GM12878 (cell line): ENCODE results near the gene NTN3. TPM values are rescaled to one million over a fixed set of nuclear protein-coding genes. Genes with fewer than 3 reads are reported as not detected.

Source experiments
- IKZF2 ChIP-seq, 2 experiments: fragments of 450-650 bp; IDR thresholded peaks; 2 replicates each; pipeline ENCODE4 v1.6.1; 2017; ENCODE audit warnings: mild to moderate bottlenecking in 2 of 2, moderate library complexity in 2 of 2
- POLR2AphosphoS5 ChIP-seq: IDR thresholded peaks from 2 replicates; pipeline ENCODE4 v1.6.1; 2011; ENCODE audit warnings: mild to moderate bottlenecking, low read length, inconsistent platforms
- TAF1 ChIP-seq: IDR thresholded peaks from 2 replicates; pipeline ENCODE4 v1.6.1; 2011; ENCODE audit warnings: mild to moderate bottlenecking, low read depth, low read length, borderline replicate concordance
- microRNA-seq: library from miRNA; unstranded; fragments of <30 nt; microRNA quantifications from one replicate; pipeline ENCODE4, GENCODE V29; 2018
- polyA plus RNA-seq, 11 experiments: library from polyadenylated mRNA; depleted of rRNA in 4 of 11; unstranded in 6 of 11; stranded (reverse) in 5 of 11; fragments of >200 nt; fragmentation: Nextera tagmentation in 4 of 11; fragmentation: Illumina TruSeq in 1 of 11; extraction: Ambion mirVana in 4 of 11; extraction: Trizol in 1 of 11; gene quantifications; 1 replicate in 1 of 11; 2 replicates in 10 of 11; pipeline versions ENCODE4 v1.2.1 to v1.2.3, GENCODE V29; 2011 to 2016; ENCODE audit warnings: inconsistent platforms in 2 of 11, missing spikeins in 2 of 11, low read depth in 1 of 11
- small RNA-seq: library from RNA; depleted of rRNA; stranded (forward); fragments of <200 nt; gene quantifications from one replicate; pipeline ENCODE3, GENCODE V24; 2014
- total RNA-seq, 4 experiments: library from RNA; depleted of rRNA in 3 of 4; stranded (reverse); fragments of >200 nt in 3 of 4; fragmentation: Illumina TruSeq in 1 of 4; extraction: Trizol in 1 of 4; gene quantifications; 2 replicates each; pipeline versions ENCODE4 v1.2.1 to v1.2.3, GENCODE V29; 2013 to 2021

NTN3 gene
- total and polyA plus RNA-seq, 10 of the 15 experiments (the other 5 are each of a cell fraction or from before 2014, with no cell fraction given), result 0.04 TPM; not detected in 9

DNA sequence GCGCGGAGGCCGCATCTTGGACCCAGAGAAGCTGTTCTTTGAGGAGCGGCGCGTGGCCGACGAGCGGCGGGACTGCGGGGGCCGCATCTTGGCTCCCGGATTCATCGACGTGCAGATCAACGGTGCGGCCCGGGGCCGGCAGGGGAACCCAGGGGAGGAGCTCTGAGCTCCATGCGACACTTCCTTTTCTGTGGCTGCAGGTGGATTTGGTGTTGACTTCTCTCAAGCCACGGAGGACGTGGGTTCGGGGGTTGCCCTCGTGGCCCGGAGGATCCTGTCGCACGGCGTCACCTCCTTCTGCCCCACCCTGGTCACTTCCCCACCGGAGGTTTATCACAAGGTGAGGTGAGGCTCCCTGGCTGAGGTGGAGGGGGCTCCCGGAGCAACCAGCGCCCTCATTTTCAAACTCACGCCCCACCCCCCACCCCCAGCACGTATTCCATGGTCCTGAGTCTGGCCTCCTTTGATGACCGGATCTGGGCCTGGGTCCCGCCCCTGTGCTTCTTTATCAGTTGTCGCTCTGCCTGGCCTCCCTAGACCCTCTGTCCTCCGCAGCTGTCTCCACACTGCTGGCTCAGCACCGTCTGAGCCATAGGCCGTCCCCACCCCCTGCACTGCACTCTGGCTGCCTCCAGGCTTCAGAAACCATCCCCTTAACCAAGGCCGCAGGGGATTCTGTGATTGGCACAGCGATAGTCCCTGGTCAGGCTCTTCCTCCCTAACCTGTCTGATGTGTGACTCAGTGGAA, 49.9 kb downstream of the NTN3 start (continued):
- 0 out of 2 replicates have a peak, but pooled peaks have one; percentile 27 for TF ChIP-seq TAF1
- TF ChIP-seq IKZF2 (IDR thresholded peaks at IDR 0.05), result no peak
- TF ChIP-seq POLR2AphosphoS5, result peak; percentile 0; the same call in 1 of the 2 replicates

Small RNAs within 50 kb of the gene (microRNA-seq; reads per million reads assigned to microRNA genes)
- gene MIR6767 (0.94 reads per million), gene MIR6768 (not detected)

Small RNAs within 50 kb of the gene (small RNA-seq; reads per million reads assigned to genes)
- gene AC093525.1, result not detected
- gene MIR6768, result 0.27 reads per million

Other genes starting within 250 kb of the NTN3 start
Only the 7 nearest of the 14 such genes appear.
- 44.1 and 50.3 TPM in 2 replicates for gene CCNF, start 41.9 kb upstream of the NTN3 start, total RNA-seq (2014; rRNA removed)
- gene CCNF, start 41.9 kb upstream of the NTN3 start, total RNA-seq (2014; rRNA removed; fragmentation: Illumina TruSeq; extraction: Trizol), result 23.5 and 27.1 TPM in 2 replicates
- 48.9 and 54.2 TPM in 2 replicates for gene CCNF, start 41.9 kb upstream of the NTN3 start, total RNA-seq (2021)
- 9.1 and 16.3 TPM in 2 replicates for gene CCNF, start 41.9 kb upstream of the NTN3 start, polyA plus RNA-seq (2011; rRNA removed)
- gene CCNF, start 41.9 kb upstream of the NTN3 start, polyA plus RNA-seq (2014; fragmentation: Illumina TruSeq; extraction: Trizol), result 11.1 and 18.7 TPM in 2 replicates
- 1 to 10 TPM; 4.0 to 4.7 TPM for gene CCNF, start 41.9 kb upstream of the NTN3 start, polyA plus RNA-seq (2014; fragmentation: Nextera tagmentation; extraction: Ambion mirVana)
- 27.8 and 30.8 TPM in 2 replicates for gene CCNF, start 41.9 kb upstream of the NTN3 start, polyA plus RNA-seq (2014; rRNA removed)
- 10 to 100 TPM; 59.1 to 63.2 TPM for gene CCNF, start 41.9 kb upstream of the NTN3 start, polyA plus RNA-seq (2016; fragmentation: Nextera tagmentation; extraction: Ambion mirVana)
- 38.0 and 38.9 TPM in 2 replicates for gene TEDC2, start 11.2 kb upstream of the NTN3 start, total RNA-seq (2014; rRNA removed)
- gene TEDC2, start 11.2 kb upstream of the NTN3 start, total RNA-seq (2014; rRNA removed; fragmentation: Illumina TruSeq; extraction: Trizol), result 9.2 and 10.4 TPM in 2 replicates
- 24.9 and 30.8 TPM in 2 replicates for gene TEDC2, start 11.2 kb upstream of the NTN3 start, total RNA-seq (2021)
- 2.9 and 6.7 TPM in 2 replicates for gene TEDC2, start 11.2 kb upstream of the NTN3 start, polyA plus RNA-seq (2011; rRNA removed)
- gene TEDC2, start 11.2 kb upstream of the NTN3 start, polyA plus RNA-seq (2014; fragmentation: Illumina TruSeq; extraction: Trizol), result 2.9 and 7.4 TPM in 2 replicates
- 1 to 10 TPM in 1 of 2 experiments, under 1 TPM in 1; 0.23 to 2.5 TPM for gene TEDC2, start 11.2 kb upstream of the NTN3 start, polyA plus RNA-seq (2014; fragmentation: Nextera tagmentation; extraction: Ambion mirVana)
- 27.8 and 35.3 TPM in 2 replicates for gene TEDC2, start 11.2 kb upstream of the NTN3 start, polyA plus RNA-seq (2014; rRNA removed)
- 10 to 100 TPM; 40.4 to 47.9 TPM for gene TEDC2, start 11.2 kb upstream of the NTN3 start, polyA plus RNA-seq (2016; fragmentation: Nextera tagmentation; extraction: Ambion mirVana)
- 5.6 and 6.6 TPM in 2 replicates for gene TBC1D24, start 3.8 kb downstream of the NTN3 start, total RNA-seq (2014; rRNA removed)
- 3.3 and 3.5 TPM in 2 replicates for gene TBC1D24, start 3.8 kb downstream of the NTN3 start, total RNA-seq (2014; rRNA removed; fragmentation: Illumina TruSeq; extraction: Trizol)
- 7.9 and 9.6 TPM in 2 replicates for gene TBC1D24, start 3.8 kb downstream of the NTN3 start, total RNA-seq (2021)
- 3.4 and 4.3 TPM in 2 replicates for gene TBC1D24, start 3.8 kb downstream of the NTN3 start, polyA plus RNA-seq (2011; rRNA removed)
- 2.6 and 2.7 TPM in 2 replicates for gene TBC1D24, start 3.8 kb downstream of the NTN3 start, polyA plus RNA-seq (2014; fragmentation: Illumina TruSeq; extraction: Trizol)
- gene TBC1D24, start 3.8 kb downstream of the NTN3 start, polyA plus RNA-seq (2014; fragmentation: Nextera tagmentation; extraction: Ambion mirVana), result 1 to 10 TPM; 1.1 to 1.5 TPM
- gene TBC1D24, start 3.8 kb downstream of the NTN3 start, polyA plus RNA-seq (2014; rRNA removed), result 5.7 and 6.9 TPM in 2 replicates
- gene TBC1D24, start 3.8 kb downstream of the NTN3 start, polyA plus RNA-seq (2016; fragmentation: Nextera tagmentation; extraction: Ambion mirVana), result 1 to 10 TPM; 4.6 to 5.8 TPM
- gene ATP6V0C, start 42.7 kb downstream of the NTN3 start, total RNA-seq (2014; rRNA removed), result 14.0 and 19.1 TPM in 2 replicates
- 8.2 and 10.4 TPM in 2 replicates for gene ATP6V0C, start 42.7 kb downstream of the NTN3 start, total RNA-seq (2014; rRNA removed; fragmentation: Illumina TruSeq; extraction: Trizol)
- 127 and 135 TPM in 2 replicates for gene ATP6V0C, start 42.7 kb downstream of the NTN3 start, total RNA-seq (2021)
- 1.5 and 5.9 TPM in 2 replicates for gene ATP6V0C, start 42.7 kb downstream of the NTN3 start, polyA plus RNA-seq (2011; rRNA removed)
- 8.7 and 17.6 TPM in 2 replicates for gene ATP6V0C, start 42.7 kb downstream of the NTN3 start, polyA plus RNA-seq (2014; fragmentation: Illumina TruSeq; extraction: Trizol)
- gene ATP6V0C, start 42.7 kb downstream of the NTN3 start, polyA plus RNA-seq (2014; fragmentation: Nextera tagmentation; extraction: Ambion mirVana), result 10 to 100 TPM in 1 of 2 experiments, 1 to 10 TPM in 1; 2.4 to 16.5 TPM
- gene ATP6V0C, start 42.7 kb downstream of the NTN3 start, polyA plus RNA-seq (2014; rRNA removed), result 32.2 and 53.4 TPM in 2 replicates
- 100 to 1,000 TPM; 107 to 115 TPM for gene ATP6V0C, start 42.7 kb downstream of the NTN3 start, polyA plus RNA-seq (2016; fragmentation: Nextera tagmentation; extraction: Ambion mirVana)
- gene AMDHD2, start 49.1 kb downstream of the NTN3 start, total RNA-seq (2014; rRNA removed), result 26.3 and 32.2 TPM in 2 replicates
- gene AMDHD2, start 49.1 kb downstream of the NTN3 start, total RNA-seq (2014; rRNA removed; fragmentation: Illumina TruSeq; extraction: Trizol), result 8.0 and 8.9 TPM in 2 replicates
- 35.1 and 41.8 TPM in 2 replicates for gene AMDHD2, start 49.1 kb downstream of the NTN3 start, total RNA-seq (2021)
- 3.0 and 5.2 TPM in 2 replicates for gene AMDHD2, start 49.1 kb downstream of the NTN3 start, polyA plus RNA-seq (2011; rRNA removed)
- gene AMDHD2, start 49.1 kb downstream of the NTN3 start, polyA plus RNA-seq (2014; fragmentation: Illumina TruSeq; extraction: Trizol), result 0.76 and 3.9 TPM in 2 replicates
- gene AMDHD2, start 49.1 kb downstream of the NTN3 start, polyA plus RNA-seq (2014; fragmentation: Nextera tagmentation; extraction: Ambion mirVana), result under 1 TPM in 1 of 2 experiments, not detected in 1; 0.60 TPM
- 35.6 and 38.4 TPM in 2 replicates for gene AMDHD2, start 49.1 kb downstream of the NTN3 start, polyA plus RNA-seq (2014; rRNA removed)
- 10 to 100 TPM; 24.3 to 29.4 TPM for gene AMDHD2, start 49.1 kb downstream of the NTN3 start, polyA plus RNA-seq (2016; fragmentation: Nextera tagmentation; extraction: Ambion mirVana)
- not detected in 2 replicates for gene CEMP1, start 60.1 kb downstream of the NTN3 start, total RNA-seq (2014; rRNA removed)
- gene CEMP1, start 60.1 kb downstream of the NTN3 start, total RNA-seq (2014; rRNA removed; fragmentation: Illumina TruSeq; extraction: Trizol), result not detected in 2 replicates
- gene CEMP1, start 60.1 kb downstream of the NTN3 start, total RNA-seq (2021), result 0.15 TPM in 1 of 2 replicates, not detected in the other
- gene CEMP1, start 60.1 kb downstream of the NTN3 start, polyA plus RNA-seq (2011; rRNA removed), result 0.05 TPM in 1 of 2 replicates, not detected in the other
- not detected in 2 replicates for gene CEMP1, start 60.1 kb downstream of the NTN3 start, polyA plus RNA-seq (2014; fragmentation: Illumina TruSeq; extraction: Trizol)
- gene CEMP1, start 60.1 kb downstream of the NTN3 start, polyA plus RNA-seq (2014; fragmentation: Nextera tagmentation; extraction: Ambion mirVana), result 1 to 10 TPM in 1 of 2 experiments, not detected in 1; 1.5 TPM
- gene CEMP1, start 60.1 kb downstream of the NTN3 start, polyA plus RNA-seq (2014; rRNA removed), result not detected in 2 replicates
- gene CEMP1, start 60.1 kb downstream of the NTN3 start, polyA plus RNA-seq (2016; fragmentation: Nextera tagmentation; extraction: Ambion mirVana), result 1 to 10 TPM; 3.9 to 8.2 TPM
- gene PDPK1, start 66.7 kb downstream of the NTN3 start, total RNA-seq (2014; rRNA removed), result 18.2 and 22.7 TPM in 2 replicates
- 15.8 and 18.0 TPM in 2 replicates for gene PDPK1, start 66.7 kb downstream of the NTN3 start, total RNA-seq (2014; rRNA removed; fragmentation: Illumina TruSeq; extraction: Trizol)
- gene PDPK1, start 66.7 kb downstream of the NTN3 start, total RNA-seq (2021), result 35.7 and 39.0 TPM in 2 replicates
- 40.1 and 41.3 TPM in 2 replicates for gene PDPK1, start 66.7 kb downstream of the NTN3 start, polyA plus RNA-seq (2011; rRNA removed)
- gene PDPK1, start 66.7 kb downstream of the NTN3 start, polyA plus RNA-seq (2014; fragmentation: Illumina TruSeq; extraction: Trizol), result 31.6 and 38.5 TPM in 2 replicates
- gene PDPK1, start 66.7 kb downstream of the NTN3 start, polyA plus RNA-seq (2014; fragmentation: Nextera tagmentation; extraction: Ambion mirVana), result 1 to 10 TPM; 3.9 to 5.2 TPM
- gene PDPK1, start 66.7 kb downstream of the NTN3 start, polyA plus RNA-seq (2014; rRNA removed), result 24.7 and 25.5 TPM in 2 replicates
- 10 to 100 TPM; 26.3 to 30.8 TPM for gene PDPK1, start 66.7 kb downstream of the NTN3 start, polyA plus RNA-seq (2016; fragmentation: Nextera tagmentation; extraction: Ambion mirVana)